Measurements from ENCODE around the gene GAPDHS. TPM values are rescaled to one million over a fixed set of nuclear protein-coding genes. Genes with fewer than 3 reads are reported as not detected.

Gene GAPDHS
- total and polyA plus RNA-seq, 5 donors from 2014 or later = not detected

GRCh38 chr19:35493971-35494370, 39.3 kb upstream of the GAPDHS start:
- ATAC-seq (ENCODE audit: low read depth in 2 of 2) (no peak), DNase-seq (no peak)
- Mint-ChIP-seq H3K27me3 (peaks cover 4% of the 10 kb centered on the region), H3K36me3 (no peaks in the 10 kb centered on the region), H3K4me3 (no peak overlapping the region), H3K9me3 (no peaks in the 10 kb centered on the region), H3K4me1 (peaks cover 0 to 9% (median 0%) of the 10 kb centered on the region in 4 donors), H3K27ac (no peak overlapping the region)
- H3K27ac ChIP-seq (ENCODE audit: insufficient read depth, low read length, poor library complexity, severe bottlenecking) = no peak overlapping the region
- H3K27me3 ChIP-seq (ENCODE audit: control insufficient read depth, insufficient read depth, low read length) = no peaks in the 10 kb centered on the region
- H3K36me3 ChIP-seq (ENCODE audit: control insufficient read depth, insufficient read depth, low read length) = no peaks in the 10 kb centered on the region
- H3K9me3 ChIP-seq (ENCODE audit: control insufficient read depth in 2 of 2, low read length in 2 of 2) = no peaks in the 10 kb centered on the region
- peaks cover 3% of the 10 kb centered on the region for H3K4me1 ChIP-seq (ENCODE audit: control insufficient read depth, insufficient read depth, low read length, poor library complexity, severe bottlenecking)
- H3K4me3 ChIP-seq (ENCODE audit: low read depth, low read length) = no peak overlapping the region

DNA sequence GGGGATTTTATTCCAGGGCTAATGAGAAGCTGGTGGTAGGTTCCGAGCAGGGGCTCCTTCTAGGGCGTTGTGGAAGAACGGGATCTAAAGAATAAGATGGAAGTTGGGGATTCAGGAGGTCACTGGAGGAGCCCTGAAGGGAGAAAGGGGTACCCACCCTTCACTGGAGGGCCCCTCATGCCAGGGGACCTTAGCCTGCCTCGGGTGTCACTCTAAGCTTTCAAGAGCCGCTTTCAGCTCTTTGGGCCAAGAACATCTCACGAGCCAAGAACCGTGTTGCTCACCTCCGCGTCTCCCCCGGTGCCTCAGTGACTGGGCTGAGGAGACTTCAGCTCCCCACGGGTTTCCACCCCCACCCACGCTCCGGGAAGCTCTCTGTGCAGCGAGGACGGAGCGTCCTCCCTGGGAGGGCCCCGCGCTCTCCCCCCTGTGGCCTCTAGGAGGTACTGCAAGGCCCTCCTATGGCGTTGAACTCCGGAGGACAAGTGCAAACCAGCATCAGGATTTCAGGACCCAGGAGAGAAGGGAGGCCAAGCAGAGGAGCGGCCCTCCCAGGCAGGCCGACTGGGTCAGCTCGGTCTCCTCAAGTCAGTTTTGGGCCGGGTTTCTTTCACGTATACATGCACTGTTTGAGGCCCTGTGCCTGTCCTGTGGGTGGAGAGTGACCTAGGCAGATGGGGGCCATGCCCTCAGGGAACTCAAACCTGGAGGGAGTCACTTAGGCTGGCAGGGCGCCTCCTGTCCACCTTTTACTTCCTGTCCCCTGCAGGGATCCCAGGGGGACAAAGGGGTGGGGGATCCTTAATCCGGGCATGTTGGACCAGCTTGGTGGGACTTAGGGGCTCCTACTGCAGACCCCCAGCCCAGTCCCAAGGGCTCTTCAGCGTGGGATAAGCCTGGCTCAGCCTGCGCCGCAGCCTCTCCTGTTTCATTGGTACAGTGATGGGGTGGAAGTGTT, 37.9 kb upstream of the GAPDHS start:
- peak; percentile 84 to 87 for ATAC-seq (ENCODE audit: low read depth in 2 of 2)
- peak; percentile 38 to 63 (median 57) for DNase-seq
- peaks cover 0 to 9% (median 0%) of the 10 kb centered on the region in 4 donors for H3K4me1 Mint-ChIP-seq
- Histone ChIP-seq H3K4me1 (ENCODE audit: control insufficient read depth, insufficient read depth, low read length, poor library complexity, severe bottlenecking) (peaks cover 3% of the 10 kb centered on the region), H3K9me3 (ENCODE audit: control insufficient read depth in 2 of 2, low read length in 2 of 2) (no peaks in the 10 kb centered on the region), H3K36me3 (ENCODE audit: control insufficient read depth, insufficient read depth, low read length) (no peaks in the 10 kb centered on the region), H3K4me3 (ENCODE audit: low read depth, low read length) (no peak overlapping the region), H3K27me3 (ENCODE audit: control insufficient read depth, insufficient read depth, low read length) (no peaks in the 10 kb centered on the region), H3K27ac (ENCODE audit: insufficient read depth, low read length, poor library complexity, severe bottlenecking) (no peak overlapping the region)
- H3K9me3 Mint-ChIP-seq = no peaks in the 10 kb centered on the region
- no peak overlapping the region for H3K4me3 Mint-ChIP-seq
- peaks cover 4% of the 10 kb centered on the region for H3K27me3 Mint-ChIP-seq
- no peaks in the 10 kb centered on the region for H3K36me3 Mint-ChIP-seq
- H3K27ac Mint-ChIP-seq = peak overlapping the region in 1 of 3 donors; percentile 39

DNA sequence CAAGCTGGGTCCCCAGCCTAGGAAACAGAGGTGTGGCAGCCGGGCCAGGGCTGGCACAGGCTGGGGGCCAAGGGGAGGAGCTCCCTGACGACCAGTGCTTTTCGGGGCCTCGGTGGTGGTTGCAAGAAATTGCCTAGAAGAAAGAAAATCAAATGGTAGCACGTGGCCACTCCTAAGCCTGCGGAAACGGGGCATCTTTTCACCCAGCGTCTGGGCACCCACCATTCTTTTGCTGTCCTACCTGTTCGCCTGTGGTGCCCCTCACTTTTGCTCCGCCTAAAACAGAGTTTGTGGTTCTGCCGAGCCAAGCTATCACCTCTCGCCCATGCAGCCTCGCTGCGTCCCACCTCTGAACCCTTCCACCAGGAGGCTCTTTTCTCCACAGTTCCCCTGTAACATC, 35.9 kb upstream of the GAPDHS start:
- Histone ChIP-seq H3K36me3 (ENCODE audit: control insufficient read depth, insufficient read depth, low read length) (no peaks in the 10 kb centered on the region), H3K27me3 (ENCODE audit: control insufficient read depth, insufficient read depth, low read length) (no peaks in the 10 kb centered on the region), H3K9me3 (ENCODE audit: control insufficient read depth in 2 of 2, low read length in 2 of 2) (no peaks in the 10 kb centered on the region), H3K27ac (ENCODE audit: insufficient read depth, low read length, poor library complexity, severe bottlenecking) (no peak overlapping the region), H3K4me3 (ENCODE audit: low read depth, low read length) (no peak overlapping the region), H3K4me1 (ENCODE audit: control insufficient read depth, insufficient read depth, low read length, poor library complexity, severe bottlenecking) (peaks cover 3% of the 10 kb centered on the region)
- H3K4me1 Mint-ChIP-seq = peaks cover 0 to 9% (median 1%) of the 10 kb centered on the region in 4 donors
- ATAC-seq (ENCODE audit: low read depth in 2 of 2) (no peak), DNase-seq (no peak)
- peaks cover 9% of the 10 kb centered on the region for H3K27me3 Mint-ChIP-seq
- H3K9me3 Mint-ChIP-seq = no peaks in the 10 kb centered on the region
- H3K27ac Mint-ChIP-seq = peak overlapping the region in 2 of 3 donors; percentile 39 to 81
- no peak overlapping the region for H3K4me3 Mint-ChIP-seq
- H3K36me3 Mint-ChIP-seq = no peaks in the 10 kb centered on the region

DNA sequence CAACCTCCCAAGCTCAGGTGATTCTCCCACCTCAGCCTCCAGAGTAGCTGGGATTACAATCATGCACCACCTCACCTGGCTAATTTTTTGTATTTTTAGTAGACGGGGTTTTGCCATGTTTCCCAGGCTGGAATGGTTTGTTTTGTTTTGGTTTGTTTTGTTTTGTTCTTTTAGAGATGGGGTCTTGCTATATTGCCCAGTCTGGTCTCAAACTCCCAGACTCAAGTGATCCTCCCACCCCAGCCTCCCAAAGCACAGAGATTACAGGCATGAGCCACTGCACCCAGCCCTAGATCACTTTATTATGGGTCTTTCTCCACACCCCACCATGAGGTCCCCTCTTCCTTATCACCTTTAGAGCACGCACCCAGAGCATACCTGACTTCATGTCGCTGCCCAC, 35.0 kb upstream of the GAPDHS start:
- Mint-ChIP-seq H3K4me1 (peaks cover 0 to 9% (median 1%) of the 10 kb centered on the region in 4 donors), H3K36me3 (no peaks in the 10 kb centered on the region), H3K9me3 (no peaks in the 10 kb centered on the region), H3K27me3 (peaks cover 9% of the 10 kb centered on the region), H3K4me3 (no peak overlapping the region), H3K27ac (no peak overlapping the region)
- H3K27ac ChIP-seq (ENCODE audit: insufficient read depth, low read length, poor library complexity, severe bottlenecking) = no peak overlapping the region
- H3K36me3 ChIP-seq (ENCODE audit: control insufficient read depth, insufficient read depth, low read length) = no peaks in the 10 kb centered on the region
- DNase-seq (no peak), ATAC-seq (ENCODE audit: low read depth in 2 of 2) (no peak)
- H3K27me3 ChIP-seq (ENCODE audit: control insufficient read depth, insufficient read depth, low read length) = no peaks in the 10 kb centered on the region
- H3K9me3 ChIP-seq (ENCODE audit: control insufficient read depth in 2 of 2, low read length in 2 of 2) = no peaks in the 10 kb centered on the region
- H3K4me1 ChIP-seq (ENCODE audit: control insufficient read depth, insufficient read depth, low read length, poor library complexity, severe bottlenecking) = peaks cover 3% of the 10 kb centered on the region
- no peak overlapping the region for H3K4me3 ChIP-seq (ENCODE audit: low read depth, low read length)

DNA sequence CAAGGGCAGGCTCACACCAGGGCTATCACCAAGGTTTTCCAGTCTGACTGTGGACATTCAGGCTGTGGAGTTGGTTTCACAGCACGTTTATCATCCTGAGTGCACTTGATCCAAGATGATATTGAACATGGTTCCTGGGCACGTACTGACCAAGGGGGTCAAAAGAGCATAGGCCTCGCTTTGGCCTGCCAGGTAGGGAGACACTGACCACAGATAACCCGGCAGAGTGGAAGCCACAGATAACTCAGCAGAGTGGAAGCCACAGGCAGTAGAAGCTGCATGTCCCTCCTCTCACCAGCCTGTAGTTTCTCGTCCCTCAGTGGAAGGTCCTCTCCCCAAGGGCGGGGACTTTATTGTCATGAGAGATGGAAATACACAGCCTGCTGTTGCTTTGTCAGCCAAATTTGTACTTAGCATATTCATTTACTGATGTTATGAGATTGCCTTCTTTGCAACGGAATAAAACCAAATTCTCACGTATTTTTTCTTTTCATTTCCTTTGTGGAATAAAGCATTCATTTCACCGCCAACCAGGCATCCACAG, 34.2 kb upstream of the GAPDHS start:
- Histone ChIP-seq H3K4me1 (ENCODE audit: control insufficient read depth, insufficient read depth, low read length, poor library complexity, severe bottlenecking) (peaks cover 3% of the 10 kb centered on the region), H3K27ac (ENCODE audit: insufficient read depth, low read length, poor library complexity, severe bottlenecking) (no peak overlapping the region), H3K36me3 (ENCODE audit: control insufficient read depth, insufficient read depth, low read length) (no peaks in the 10 kb centered on the region), H3K4me3 (ENCODE audit: low read depth, low read length) (no peak overlapping the region), H3K9me3 (ENCODE audit: control insufficient read depth in 2 of 2, low read length in 2 of 2) (no peaks in the 10 kb centered on the region), H3K27me3 (ENCODE audit: control insufficient read depth, insufficient read depth, low read length) (no peaks in the 10 kb centered on the region)
- Mint-ChIP-seq H3K27me3 (peaks cover 9% of the 10 kb centered on the region), H3K9me3 (no peaks in the 10 kb centered on the region), H3K4me3 (no peak overlapping the region), H3K27ac (no peak overlapping the region), H3K36me3 (no peaks in the 10 kb centered on the region), H3K4me1 (peaks cover 0 to 9% (median 1%) of the 10 kb centered on the region in 4 donors)
- DNase-seq (no peak), ATAC-seq (ENCODE audit: low read depth in 2 of 2) (no peak)

DNA sequence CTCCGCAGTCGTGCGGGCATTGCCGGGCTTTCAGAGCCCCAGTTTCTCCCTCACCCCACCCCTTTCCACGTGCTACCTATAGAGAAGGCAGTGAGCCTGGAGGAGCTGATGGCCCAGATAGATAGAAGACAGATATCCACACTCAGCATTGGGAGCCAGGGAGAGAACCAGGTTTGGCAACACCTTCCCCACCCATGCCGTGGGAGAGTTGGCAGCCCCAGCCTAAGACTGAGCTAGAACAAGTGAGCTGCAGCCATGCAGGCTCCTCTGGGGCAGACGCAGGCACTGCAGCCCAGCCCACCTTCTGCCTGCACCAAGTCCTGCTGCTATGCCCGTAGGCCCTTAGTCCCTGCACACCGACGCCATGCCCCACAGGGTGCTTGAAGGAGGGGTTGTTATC, 32.6 kb upstream of the GAPDHS start:
- no peak overlapping the region for H3K4me3 Mint-ChIP-seq
- H3K36me3 ChIP-seq (ENCODE audit: control insufficient read depth, insufficient read depth, low read length) = no peaks in the 10 kb centered on the region
- no peaks in the 10 kb centered on the region for H3K27me3 ChIP-seq (ENCODE audit: control insufficient read depth, insufficient read depth, low read length)
- H3K36me3 Mint-ChIP-seq = no peaks in the 10 kb centered on the region
- peaks cover 0 to 3% (median under 1%) of the 10 kb centered on the region in 4 donors for H3K4me1 Mint-ChIP-seq
- H3K9me3 Mint-ChIP-seq = no peaks in the 10 kb centered on the region
- no peaks in the 10 kb centered on the region for H3K9me3 ChIP-seq (ENCODE audit: control insufficient read depth in 2 of 2, low read length in 2 of 2)
- H3K27ac ChIP-seq (ENCODE audit: insufficient read depth, low read length, poor library complexity, severe bottlenecking) = no peak overlapping the region
- DNase-seq (no peak), ATAC-seq (ENCODE audit: low read depth in 2 of 2) (no peak)
- H3K4me3 ChIP-seq (ENCODE audit: low read depth, low read length) = no peak overlapping the region
- peaks cover 14% of the 10 kb centered on the region for H3K27me3 Mint-ChIP-seq
- no peaks in the 10 kb centered on the region for H3K4me1 ChIP-seq (ENCODE audit: control insufficient read depth, insufficient read depth, low read length, poor library complexity, severe bottlenecking)
- no peak overlapping the region for H3K27ac Mint-ChIP-seq

GRCh38 chr19:35501684-35502083, 31.6 kb upstream of the GAPDHS start:
- no peak for ATAC-seq (ENCODE audit: low read depth in 2 of 2)
- Mint-ChIP-seq H3K36me3 (no peaks in the 10 kb centered on the region), H3K4me3 (no peak overlapping the region), H3K9me3 (no peaks in the 10 kb centered on the region), H3K27ac (no peak overlapping the region), H3K27me3 (peaks cover 16% of the 10 kb centered on the region), H3K4me1 (peaks cover 0 to 3% (median 0%) of the 10 kb centered on the region in 4 donors)
- Histone ChIP-seq H3K36me3 (ENCODE audit: control insufficient read depth, insufficient read depth, low read length) (no peaks in the 10 kb centered on the region), H3K4me1 (ENCODE audit: control insufficient read depth, insufficient read depth, low read length, poor library complexity, severe bottlenecking) (no peaks in the 10 kb centered on the region), H3K27me3 (ENCODE audit: control insufficient read depth, insufficient read depth, low read length) (no peaks in the 10 kb centered on the region), H3K27ac (ENCODE audit: insufficient read depth, low read length, poor library complexity, severe bottlenecking) (no peak overlapping the region), H3K4me3 (ENCODE audit: low read depth, low read length) (no peak overlapping the region), H3K9me3 (ENCODE audit: control insufficient read depth in 2 of 2, low read length in 2 of 2) (no peaks in the 10 kb centered on the region)
- DNase-seq = no peak

All from CD4-positive, CD25-positive, alpha-beta regulatory T cell (primary cell).